Heart right ventricle (tissue), 16 donors: ENCODE data around the gene ATG5. TPM values are rescaled to one million over a fixed set of nuclear protein-coding genes. Genes with fewer than 3 reads are reported as not detected.
"Not testable (repeated sequence)": the region's sequence is repeated elsewhere in the genome, so short reads cannot be mapped to it uniquely, and the experiment has no call there.

Experiments used
- ATAC-seq, 8 donors: fragments of 200-7000 bp; cut with Tn5 transposase; one replicate each; pipeline ENCODE4 v1.9.1; 2020; ENCODE audit warnings: mild to moderate bottlenecking in 8 of 8, moderate library complexity in 8 of 8, moderate number of reproducible peaks in 1 of 8
- DNase-seq, 2 donors: peaks; one replicate each; pipeline ENCODE4 v3.0.0-alpha.2; 2020
- H3K27ac ChIP-seq, 10 donors: fragments of 200-600 bp; sonication (generic) in 2 of 10; one replicate each; pipeline versions ENCODE4 v1.5.0 to v1.8.0; 2020 to 2022; ENCODE audit warnings: mild to moderate bottlenecking in 3 of 10
- H3K27me3 ChIP-seq, 7 donors: fragments of 200-600 bp; one replicate each; pipeline ENCODE4 v1.8.0; 2021 to 2022; ENCODE audit warnings: mild to moderate bottlenecking in 2 of 7
- H3K36me3 ChIP-seq, 9 donors: fragments of 200-600 bp; sonication (generic) in 1 of 9; one replicate each; pipeline versions ENCODE4 v1.5.0 to v1.8.0; 2020 to 2022; ENCODE audit warnings: mild to moderate bottlenecking in 2 of 9
- H3K4me1 ChIP-seq, 9 donors: fragments of 200-600 bp; sonication (generic) in 1 of 9; one replicate each; pipeline versions ENCODE4 v1.5.0 to v1.8.0; 2020 to 2022; ENCODE audit warnings: mild to moderate bottlenecking in 4 of 9
- H3K4me3 ChIP-seq, 10 donors: fragments of 200-600 bp; sonication (generic) in 2 of 10; one replicate each; pipeline versions ENCODE4 v1.5.0 to v1.8.0; 2020 to 2022; ENCODE audit warnings: mild to moderate bottlenecking in 7 of 10, moderate library complexity in 2 of 10
- H3K9me3 ChIP-seq, 11 donors: fragments of 200-600 bp in 10 of 11; sonication (generic) in 2 of 11; one replicate each; pipeline versions ENCODE4 v1.5.0 to v1.8.0; 2013 to 2022; ENCODE audit warnings: mild to moderate bottlenecking in 2 of 11, control low read depth in 1 of 11, moderate library complexity in 1 of 11
- WGBS, 2 donors: extraction: QIAGEN DNeasy Blood & Tissue Kit; methylation state at CpG; one replicate each; pipeline ENCODE4 v1.1.7; 2013; ENCODE audit warnings: inconsistent platforms in 1 of 2; 5-methylcytosine and 5-hydroxymethylcytosine counted together
- intact Hi-C, 10 donors: fragments of 100-400 bp; cut with DNase I; formaldehyde crosslinking; loops; one replicate each; pipeline versions ENCODE4 v1.11.1 to v1.14.2; 2022
- polyA plus RNA-seq, 2 donors: library from polyadenylated mRNA; stranded (reverse); fragments of 200-250 nt; gene quantifications; one replicate each; pipeline ENCODE4 v1.2.3, GENCODE V29; 2013
- total RNA-seq, 10 donors: library from RNA; stranded (reverse); fragmentation: NEBNext Ultra II Directional in 3 of 10; extraction: Animal tissue kit (Norgen Biotek cat#: 25700) in 3 of 10; gene quantifications; one replicate each; pipeline versions ENCODE4 v1.2.1 to v1.2.4, GENCODE V29; 2021 to 2023
- TF ChIP-seq, protein P1 (sequence below), 9 donors: fragments of 200-600 bp; sonication (generic) in 2 of 9; IDR thresholded peaks; one replicate each; pipeline versions ENCODE4 v1.5.0 to v1.8.0; 2021 to 2022; ENCODE audit warnings: antibody characterized with exemption in 9 of 9, mild to moderate bottlenecking in 5 of 9, moderate library complexity in 1 of 9
- donor health status: Arrhythmogenic right ventricular cardiomyopathy.
- donor health status: ischemic (EF 13 %, LVEDD 7.1; RV severe dilation, severe dysfunction).
- donor health status: healthy with polysubstance abuse.
- donor health status: DM: no; HTN: yes; CAD: no.
- donor health status: DM: no; HTN: no; CAD: no.
- donor health status: ischemic (EF 25% LVEDD 6.9; RV normal size, moderate dysfunction).
- donor health status: ischemic (EF 25% LVEDD 5.7; RV mildly dilated, moderate dysfunction).
- donor health status: healthy.
- donor health status: DM: yes; HTN: yes; CAD: no.
- donor health status: Ischemic cardiomyopathy.
- donor health status: ischemic (EF 35%, LVEDD 5.7; RV mildly dilated, moderate dysfunction).
- donor health status: nonischemic (EF 11% LVEDD 7.7; RV severe dilation, severe dysfunction).
- donor health status: DM: yes; HTN: yes; CAD: no.
- donor health status: PGD.
- donor health status: ischemic (EF 29% LVEDD 5.4; RV normal size, mild dysfunction).
- donor health status: nonischemic (EF 23%, LVEDD 6.1; RV moderate dilation, normal function).

ATG5 gene
- total and polyA plus RNA-seq, 12 donors = 12.6 to 18.0 (median 15.0) TPM

DNA sequence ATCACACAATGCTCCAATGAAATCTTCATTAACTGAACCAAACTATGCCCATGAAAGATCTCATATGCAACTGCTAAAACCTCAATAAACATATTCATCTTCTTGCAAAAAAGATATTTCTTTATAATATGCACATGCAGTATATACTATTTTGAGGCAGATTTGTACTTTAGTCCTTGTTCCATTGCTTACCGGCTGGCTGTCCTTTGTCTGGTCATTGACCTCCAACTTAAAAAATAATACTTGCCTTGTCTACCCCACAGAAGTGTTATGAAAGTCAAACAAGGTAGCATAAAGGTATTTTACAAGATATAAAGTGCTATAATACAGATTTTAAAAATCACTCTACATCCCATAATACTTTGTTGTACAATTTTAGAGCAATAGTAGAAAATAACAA, 88.3 kb downstream of the ATG5 start:
- peaks cover 0 to 4% (median 0%) of the 10 kb centered on the region in 11 donors for H3K9me3 ChIP-seq
- TF ChIP-seq, protein P1, sequence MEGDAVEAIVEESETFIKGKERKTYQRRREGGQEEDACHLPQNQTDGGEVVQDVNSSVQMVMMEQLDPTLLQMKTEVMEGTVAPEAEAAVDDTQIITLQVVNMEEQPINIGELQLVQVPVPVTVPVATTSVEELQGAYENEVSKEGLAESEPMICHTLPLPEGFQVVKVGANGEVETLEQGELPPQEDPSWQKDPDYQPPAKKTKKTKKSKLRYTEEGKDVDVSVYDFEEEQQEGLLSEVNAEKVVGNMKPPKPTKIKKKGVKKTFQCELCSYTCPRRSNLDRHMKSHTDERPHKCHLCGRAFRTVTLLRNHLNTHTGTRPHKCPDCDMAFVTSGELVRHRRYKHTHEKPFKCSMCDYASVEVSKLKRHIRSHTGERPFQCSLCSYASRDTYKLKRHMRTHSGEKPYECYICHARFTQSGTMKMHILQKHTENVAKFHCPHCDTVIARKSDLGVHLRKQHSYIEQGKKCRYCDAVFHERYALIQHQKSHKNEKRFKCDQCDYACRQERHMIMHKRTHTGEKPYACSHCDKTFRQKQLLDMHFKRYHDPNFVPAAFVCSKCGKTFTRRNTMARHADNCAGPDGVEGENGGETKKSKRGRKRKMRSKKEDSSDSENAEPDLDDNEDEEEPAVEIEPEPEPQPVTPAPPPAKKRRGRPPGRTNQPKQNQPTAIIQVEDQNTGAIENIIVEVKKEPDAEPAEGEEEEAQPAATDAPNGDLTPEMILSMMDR (IDR thresholded peaks at IDR 0.05) = no peak
- no peak for ATAC-seq
- WGBS, 2 donors = 93 to 94% methylated on average over 1 of the region's 1 CpG
- peaks cover 0 to 11% (median 0%) of the 10 kb centered on the region in 9 donors for H3K36me3 ChIP-seq
- no peaks in the 10 kb centered on the region for H3K4me1 ChIP-seq
- H3K27me3 ChIP-seq = no peaks in the 10 kb centered on the region
- H3K27ac ChIP-seq = no peak overlapping the region
- DNase-seq = no peak
- intact Hi-C loops = no loop called here
- H3K4me3 ChIP-seq = no peak overlapping the region

DNA sequence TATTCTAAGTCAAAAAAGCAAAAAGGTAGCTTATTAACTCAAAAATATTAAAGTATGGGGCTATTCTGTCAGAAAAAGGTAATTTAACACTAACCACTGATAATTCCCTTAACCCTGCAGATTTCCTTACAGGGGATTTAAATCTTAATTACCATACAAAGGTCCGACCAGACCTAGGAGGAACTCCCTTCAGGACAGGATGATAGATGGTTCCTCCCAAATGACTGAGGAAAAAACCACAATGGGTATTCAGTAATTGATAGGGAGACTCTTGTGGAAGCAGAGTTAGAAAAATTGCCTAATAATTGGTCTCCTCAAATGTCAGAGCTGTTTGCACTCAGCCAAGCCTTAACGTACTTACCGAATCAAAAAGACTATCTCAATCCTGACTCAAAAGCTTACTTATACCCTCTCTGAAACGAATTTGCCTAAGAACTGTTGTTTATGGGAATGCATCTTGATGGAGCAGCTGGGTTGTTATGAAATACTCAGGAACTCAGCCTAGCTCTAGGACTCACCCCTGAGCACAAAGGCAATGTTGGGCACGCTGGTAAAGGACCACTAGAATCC, 95.6 kb downstream of the ATG5 start:
- H3K9me3 ChIP-seq = peaks cover 0 to 14% (median 0%) of the 10 kb centered on the region in 11 donors
- WGBS, 2 donors = 86 to 95% methylated on average over 5 of the region's 5 CpGs
- not testable (repeated sequence) for H3K27ac ChIP-seq, H3K36me3 ChIP-seq, DNase-seq, H3K27me3 ChIP-seq, ATAC-seq, H3K4me3 ChIP-seq, H3K4me1 ChIP-seq
- intact Hi-C loops = loop anchor here in 8 of 10 donors (5.0 to 10.0 kb wide), 8 partner anchors 135 to 798 kb away; partner anchors contain the start of gene PRDM1 (in 2 of the 8)

DNA sequence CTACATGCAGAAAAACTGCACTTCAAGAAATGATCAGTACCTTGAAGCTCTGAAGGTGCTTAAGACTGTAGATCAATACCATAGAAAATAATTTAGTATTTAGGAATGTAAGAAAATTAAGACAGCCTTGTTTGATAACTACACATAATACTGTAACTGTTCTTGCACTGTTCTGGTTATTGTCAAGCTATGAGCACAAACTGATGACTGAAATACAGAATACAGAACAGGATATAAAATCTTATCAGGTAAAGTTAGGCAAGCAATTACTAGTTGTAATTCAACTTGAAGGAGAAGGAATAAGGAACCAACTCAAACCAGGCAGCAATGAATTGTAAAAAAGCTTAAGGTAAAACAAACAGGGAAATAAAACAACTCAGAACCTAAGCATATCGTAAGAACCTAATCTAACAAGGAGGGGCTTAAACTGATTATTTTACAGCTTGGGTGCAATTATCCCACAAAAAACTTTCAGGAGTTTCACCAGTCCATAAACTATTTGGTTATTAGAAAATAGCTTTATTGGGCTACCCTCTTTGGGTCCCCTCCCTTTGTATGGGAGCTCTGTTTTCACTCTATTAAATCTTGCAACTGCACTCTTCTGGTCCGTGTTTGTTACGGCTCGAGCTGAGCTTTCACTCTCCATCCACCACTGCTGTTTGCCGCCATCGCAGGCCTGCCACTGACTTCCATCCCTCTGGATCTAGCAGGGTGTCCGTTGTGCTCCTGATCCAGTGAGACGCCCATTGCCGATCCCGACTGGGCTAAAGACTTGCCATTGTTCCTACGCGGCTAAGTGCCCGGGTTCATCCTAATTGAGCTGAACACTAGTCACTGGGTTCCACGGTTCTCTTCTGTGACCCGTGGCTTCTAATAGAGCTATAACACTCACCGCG, 97.7 kb downstream of the ATG5 start:
- WGBS, 2 donors = 99% methylated on average over 17 of the region's 17 CpGs
- Histone ChIP-seq H3K4me1 (peaks cover 0 to 8% (median 0%) of the 10 kb centered on the region in 9 donors), H3K27me3 (no peaks in the 10 kb centered on the region), H3K4me3 (no peak overlapping the region), H3K36me3 (peaks cover 0 to 4% (median 0%) of the 10 kb centered on the region in 9 donors), H3K27ac (no peak overlapping the region), H3K9me3 (peaks cover 0 to 14% (median 0%) of the 10 kb centered on the region in 11 donors)
- ATAC-seq (no peak), DNase-seq (no peak)
- intact Hi-C loops = loop anchor here in 8 of 10 donors (5.0 to 10.0 kb wide), 8 partner anchors 133 to 796 kb away; partner anchors contain the start of gene PRDM1 (in 2 of the 8)
- TF ChIP-seq, protein P1 (IDR thresholded peaks at IDR 0.05) = no peak

DNA sequence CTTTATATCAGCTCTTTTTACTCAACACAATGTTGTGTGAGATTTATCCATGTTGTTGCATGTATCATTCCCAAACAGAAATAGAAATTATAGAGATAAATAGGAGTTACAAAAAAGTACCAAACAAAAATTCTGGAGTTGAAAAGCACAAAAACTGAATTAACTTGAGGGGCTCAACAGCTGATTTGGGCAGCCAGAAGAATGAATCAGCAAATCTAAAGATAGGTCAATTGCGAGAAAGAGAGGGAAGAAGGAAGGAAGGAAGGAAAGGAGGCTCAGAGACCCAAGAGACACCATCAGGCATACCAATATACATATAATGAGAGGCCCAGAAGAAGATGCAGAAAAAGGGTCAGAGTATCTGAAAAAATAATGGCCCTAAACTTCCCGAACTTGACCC, 98.9 kb downstream of the ATG5 start:
- Histone ChIP-seq H3K4me1 (peaks cover 0 to 10% (median 0%) of the 10 kb centered on the region in 9 donors), H3K4me3 (no peak overlapping the region), H3K9me3 (peaks cover 0 to 14% (median 0%) of the 10 kb centered on the region in 11 donors), H3K36me3 (peaks cover 0 to 4% (median 0%) of the 10 kb centered on the region in 9 donors), H3K27ac (no peak overlapping the region), H3K27me3 (no peaks in the 10 kb centered on the region)
- intact Hi-C loops = loop anchor here in 8 of 10 donors (5.0 to 10.0 kb wide), 8 partner anchors 132 to 794 kb away; partner anchors contain the start of gene PRDM1 (in 2 of the 8)
- DNase-seq (no peak), ATAC-seq (no peak)
- WGBS, 2 donors = 77 to 92% methylated on average over 2 of the region's 2 CpGs
- TF ChIP-seq, protein P1 (IDR thresholded peaks at IDR 0.05) = no peak
